GM18873 (cell line): ENCODE measurements around the gene ADGRF1.
"Not testable (repeated sequence)": the region's sequence is repeated elsewhere in the genome, so short reads cannot be mapped to it uniquely, and the experiment has no call there.

Experiments
- ATAC-seq: cut with Tn5 transposase; IDR thresholded peaks from one replicate; pipeline ENCODE4 v1.9.1; 2021; ENCODE audit warnings: mild to moderate bottlenecking, moderate library complexity, moderate number of reproducible peaks; ENCODE audit not compliant: unreplicated experiment, low FRiP score

The ADGRF1 gene

DNA sequence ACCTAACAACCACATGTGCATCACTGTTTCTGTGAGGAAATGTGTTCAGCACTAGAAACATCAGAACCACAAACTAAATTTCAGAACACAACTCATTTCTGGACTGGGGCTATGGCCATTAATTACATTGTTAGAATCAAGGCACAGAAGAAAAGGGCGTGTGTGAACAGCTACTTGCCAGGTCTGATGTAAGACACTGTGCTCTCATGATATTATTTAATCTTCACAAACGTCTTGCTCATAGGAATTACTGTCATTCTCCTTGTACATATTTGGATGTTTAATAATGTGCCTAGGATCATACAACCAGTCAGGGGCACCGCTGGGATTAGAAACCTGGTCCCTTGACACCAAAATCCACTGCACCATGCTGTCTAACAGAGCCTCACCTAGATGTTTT lies 14.8 kb downstream of the ADGRF1 start:
- ATAC-seq: no peak

- no peak for ATAC-seq
These were observed 15.5 kb downstream of the ADGRF1 start for GRCh38 chr6:47026679-47027078.

DNA sequence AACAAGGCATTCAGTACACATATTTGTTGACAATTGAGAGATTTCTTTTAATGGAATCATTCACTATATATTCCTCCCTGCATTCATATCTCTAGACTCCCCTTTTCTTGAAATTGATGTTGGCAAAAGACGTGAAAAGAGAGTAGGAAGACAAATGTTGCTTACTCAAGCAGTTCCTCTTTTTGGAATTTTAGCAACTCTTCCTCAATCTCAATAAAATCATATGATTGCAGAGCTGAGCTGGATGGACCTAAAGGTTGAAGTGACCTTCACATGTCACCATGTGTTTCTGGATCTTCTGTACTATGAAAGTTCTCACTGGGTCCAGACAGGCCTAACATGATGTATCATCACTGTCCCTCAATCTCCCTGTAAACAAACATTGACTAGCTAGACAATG lies 18.6 kb downstream of the ADGRF1 start:
- ATAC-seq: no peak

DNA sequence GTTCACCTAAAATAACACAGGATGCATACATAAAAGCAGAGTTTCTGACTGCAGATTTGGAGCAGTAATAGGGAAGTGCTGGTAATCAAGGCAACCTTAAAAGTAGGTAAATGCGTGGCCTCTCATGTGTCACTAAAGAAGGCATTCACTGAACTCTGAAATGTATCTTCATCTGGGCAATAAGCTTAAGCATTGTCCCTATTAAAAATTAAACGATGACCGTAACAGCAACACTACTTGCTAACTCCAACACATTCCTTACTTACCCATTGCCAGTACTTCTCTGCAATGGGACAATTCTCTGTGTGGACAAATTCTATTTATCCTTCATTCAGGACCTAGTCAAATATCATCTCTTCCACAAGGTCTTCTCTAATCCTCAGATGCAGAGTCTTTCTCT lies 19.9 kb downstream of the ADGRF1 start:
- no peak for ATAC-seq

DNA sequence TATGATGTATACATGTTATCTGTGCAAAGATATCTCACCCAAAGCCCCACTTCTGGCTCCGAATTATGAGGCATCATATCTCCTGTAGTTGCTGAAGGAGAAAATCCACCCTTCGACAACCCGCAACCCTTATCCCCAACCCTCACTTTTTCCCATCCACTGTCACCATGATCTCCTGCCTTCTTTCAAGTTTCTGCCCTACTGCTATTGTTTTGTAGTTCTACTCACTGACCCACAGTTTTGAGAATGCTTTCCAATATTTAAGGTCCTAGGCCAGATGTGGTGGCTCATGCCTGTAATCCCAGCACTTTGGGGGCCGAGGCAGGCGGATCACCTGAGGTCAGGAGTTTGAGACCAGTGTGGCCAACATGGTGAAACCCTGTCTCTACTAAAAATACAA lies 22.2 kb downstream of the ADGRF1 start:
- no peak for ATAC-seq

GRCh38 chr6:47016909-47017308 lies 25.2 kb downstream of the ADGRF1 start:
- ATAC-seq: no peak

DNA sequence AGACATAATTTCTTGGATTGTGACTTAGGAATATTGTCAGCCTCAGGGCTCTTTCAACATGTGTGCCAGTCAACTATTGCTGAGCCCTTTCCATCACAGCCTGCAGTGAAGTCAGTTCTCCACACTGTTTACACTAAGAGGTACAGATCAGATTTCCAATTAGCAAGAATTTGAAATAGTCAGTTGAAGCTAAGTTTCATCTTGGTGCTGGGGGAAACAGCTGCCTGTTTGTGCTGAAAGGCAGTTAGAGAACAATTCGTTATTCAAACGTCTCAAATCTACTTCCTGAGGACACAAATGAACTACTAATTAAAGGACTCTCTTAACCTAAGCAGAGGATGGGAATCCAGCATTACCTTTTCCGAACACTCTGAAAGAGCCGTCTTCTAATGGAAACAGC lies 25.9 kb downstream of the ADGRF1 start:
- no peak for ATAC-seq

- ATAC-seq: no peak
These were observed 27.7 kb downstream of the ADGRF1 start for GRCh38 chr6:47014401-47014800.

DNA sequence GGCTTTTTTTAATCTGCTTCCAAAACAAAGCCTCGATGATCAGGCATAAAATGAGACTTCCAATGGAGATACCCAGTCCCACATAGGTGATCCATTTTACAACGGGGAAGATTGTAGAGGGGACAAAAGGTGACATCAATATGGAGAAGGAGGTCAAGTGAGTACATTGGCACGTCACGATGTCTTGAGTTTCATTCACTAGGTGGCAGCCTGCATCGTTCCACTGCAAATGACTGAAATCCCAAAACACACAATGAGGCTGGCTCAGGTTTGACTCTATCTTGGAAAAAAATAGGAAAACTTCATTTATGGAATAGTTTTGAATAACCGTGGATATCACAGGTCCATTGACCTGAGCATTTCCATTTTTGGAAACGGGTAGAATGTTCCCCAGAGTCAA lies 32.5 kb downstream of the ADGRF1 start:
- no peak for ATAC-seq

- no peak for ATAC-seq
These were observed 33.8 kb downstream of the ADGRF1 start for GRCh38 chr6:47008397-47008763.

DNA sequence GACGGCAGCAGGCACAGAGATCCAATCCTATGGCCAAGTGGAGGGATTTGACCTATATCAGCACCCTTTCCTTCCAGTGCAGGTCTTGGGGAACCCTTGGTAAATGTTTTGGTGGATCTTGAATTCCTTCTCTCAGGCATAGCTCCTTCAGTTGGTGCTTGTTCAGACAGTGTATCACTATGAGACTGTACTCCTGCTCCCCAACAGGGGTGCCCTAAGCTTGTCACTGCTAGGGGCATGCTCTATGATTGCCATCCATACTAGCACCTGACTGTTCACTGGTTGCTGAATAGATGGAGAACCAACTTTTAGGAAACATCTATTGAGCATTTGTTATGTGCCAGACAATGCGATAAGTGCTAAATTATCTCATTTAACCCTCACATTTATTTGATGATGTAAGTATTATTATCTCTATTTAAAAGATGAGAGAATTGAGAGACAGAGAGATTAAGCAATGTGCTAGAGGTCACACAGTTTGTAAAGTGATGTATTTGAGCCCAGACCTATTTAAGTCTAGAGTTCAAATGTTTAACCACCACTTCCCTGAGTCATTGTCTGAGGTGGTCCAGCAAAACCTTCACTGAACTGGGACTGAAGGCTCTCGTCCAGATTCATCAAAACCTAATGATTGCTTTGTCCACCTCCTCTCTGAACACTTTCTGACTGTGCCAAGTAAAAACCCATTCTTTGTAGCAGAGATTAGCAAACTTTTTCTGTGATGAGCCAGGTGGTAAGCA lies 34.3 kb downstream of the ADGRF1 start:
- ATAC-seq: no peak

DNA sequence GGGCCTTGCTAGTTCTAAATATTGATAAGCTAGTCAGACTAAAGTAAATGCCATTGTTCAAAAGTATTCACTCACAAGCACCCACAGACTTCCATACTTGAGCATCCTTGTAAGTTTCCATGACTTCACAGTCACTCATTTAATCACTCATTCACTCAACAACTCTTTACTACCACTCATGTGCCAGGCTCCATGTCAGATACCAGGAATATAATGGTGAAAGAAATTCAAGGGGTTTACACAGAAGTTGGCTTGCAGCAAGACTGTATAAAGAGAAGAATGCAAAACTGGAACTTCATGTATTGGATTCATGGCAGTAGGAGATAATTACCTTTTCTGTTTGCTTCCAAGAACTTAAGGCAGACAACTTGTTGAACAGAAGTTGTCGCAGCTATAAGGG lies 36.6 kb downstream of the ADGRF1 start:
- ATAC-seq: no peak

DNA sequence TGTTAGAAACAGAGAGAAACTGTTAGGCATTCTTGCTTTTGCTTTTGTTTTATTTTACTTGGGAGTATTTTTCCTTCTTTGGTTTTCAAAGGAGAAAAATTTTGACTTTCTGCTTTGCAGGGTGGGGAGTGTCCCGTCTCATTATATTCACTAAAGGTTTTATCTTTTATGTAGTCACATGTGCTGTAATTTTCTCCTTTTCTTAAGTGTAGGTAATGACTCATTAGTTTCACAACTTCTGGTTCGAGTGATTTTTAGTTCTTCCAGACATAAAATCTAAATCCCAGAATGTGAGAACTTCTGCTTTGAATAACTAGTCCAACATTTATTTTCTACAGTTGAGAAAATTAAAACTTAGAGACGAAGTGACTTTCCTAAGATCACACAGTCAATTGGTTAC lies 37.7 kb downstream of the ADGRF1 start:
- ATAC-seq: no peak

DNA sequence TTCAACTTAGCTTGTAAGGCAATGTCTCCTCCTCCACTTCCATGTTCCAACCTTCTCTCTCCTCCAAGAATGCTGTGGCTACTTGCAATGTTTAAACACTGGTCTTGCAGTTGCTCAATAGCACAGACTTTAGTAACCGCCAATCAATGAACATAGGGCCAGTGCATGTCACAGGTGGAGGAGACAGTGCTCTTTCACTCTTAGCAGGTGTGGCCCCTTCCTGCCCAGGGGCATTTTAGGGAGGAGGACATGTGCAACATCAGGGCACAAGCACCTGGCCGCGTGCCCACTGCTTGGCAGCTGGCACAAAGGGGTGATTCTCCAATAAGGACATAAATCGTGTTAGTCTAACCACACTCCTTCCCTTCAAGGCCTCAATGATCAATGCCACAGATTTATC lies 41.3 kb downstream of the ADGRF1 start:
- ATAC-seq: no peak

GRCh38 chr6:46998436-46999017 lies 43.6 kb downstream of the ADGRF1 start:
- no peak for ATAC-seq

GRCh38 chr6:46997646-46998045 lies 44.5 kb downstream of the ADGRF1 start:
- ATAC-seq: no peak

DNA sequence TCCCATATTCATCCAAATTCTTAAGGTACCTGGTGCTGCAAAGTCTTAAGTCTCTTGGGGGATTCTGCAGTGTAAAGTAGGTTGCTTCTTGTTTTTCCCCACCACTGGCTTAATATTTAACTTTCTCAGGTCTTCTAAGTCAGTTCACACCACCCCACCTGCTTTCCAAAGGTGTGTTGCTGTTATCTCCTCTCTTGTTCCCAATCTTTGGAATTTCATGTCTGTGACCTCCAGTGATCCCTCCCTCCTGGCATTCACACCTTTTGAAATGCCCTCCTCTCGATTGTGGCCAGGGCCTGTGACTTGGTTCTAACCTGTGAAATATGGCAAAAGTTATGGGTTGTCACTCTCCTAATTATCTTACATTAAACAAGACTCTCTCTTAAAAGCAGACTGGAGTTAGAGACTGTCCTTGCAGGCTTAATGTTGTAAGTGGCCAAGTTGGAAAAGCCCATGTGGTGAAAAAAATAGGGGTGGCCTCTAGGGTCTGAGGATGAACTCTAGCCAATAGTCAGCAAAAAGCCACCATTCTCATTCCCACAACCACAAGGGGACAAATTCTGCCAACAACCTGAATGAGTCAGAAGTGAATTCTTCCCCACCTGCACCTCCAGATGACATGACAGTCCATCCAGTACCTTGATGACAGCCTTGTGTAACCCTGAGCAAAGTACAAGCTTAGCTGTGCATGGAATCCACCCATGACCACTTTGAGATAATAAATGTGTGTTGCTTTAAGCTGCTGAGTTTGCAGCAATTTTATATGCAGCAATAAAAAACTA lies 45.1 kb downstream of the ADGRF1 start:
- ATAC-seq: no peak

DNA sequence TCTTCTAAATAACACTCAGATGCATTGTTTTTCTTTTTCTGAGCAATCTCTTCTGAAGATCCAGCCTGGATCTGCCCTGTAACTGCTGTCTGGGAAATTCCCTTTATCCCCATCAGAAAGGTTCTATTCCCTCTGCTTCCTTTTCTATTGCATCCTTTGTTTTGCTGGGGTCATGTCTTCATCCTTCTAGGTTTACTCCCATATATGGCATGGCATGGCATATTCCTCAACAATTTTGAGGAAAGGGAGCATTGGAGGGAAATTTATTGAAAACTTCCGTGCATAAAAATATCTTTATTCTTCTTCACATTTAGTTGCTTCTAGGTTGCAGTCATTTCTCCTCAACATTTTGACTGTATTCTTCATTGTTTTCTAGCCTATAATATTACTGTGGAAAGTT lies 47.2 kb downstream of the ADGRF1 start:
- no peak for ATAC-seq

- ATAC-seq: no peak
These were observed 48.3 kb downstream of the ADGRF1 start for GRCh38 chr6:46993846-46994245.

- ATAC-seq: not testable (repeated sequence)
These were observed 49.7 kb downstream of the ADGRF1 start for GRCh38 chr6:46992391-46992790.

- not testable (repeated sequence) for ATAC-seq
These were observed 51.2 kb downstream of the ADGRF1 start for GRCh38 chr6:46990818-46991510.
